Central memory CD8-positive, alpha-beta T cell (primary cell): ENCODE results near the gene OR4D1.
A peak's percentile ranks its signal among the peaks of the same experiment; 100 is the strongest.

Experiments
- ATAC-seq: fragments of 150-1000 bp; cut with Tn5 transposase; replicated peaks from 2 replicates; pipeline ENCODE4 v1.10.0; 2022; ENCODE audit warnings: mild to moderate bottlenecking, moderate FRiP score, moderate number of reproducible peaks; ENCODE audit not compliant: poor library complexity, severe bottlenecking; ENCODE audit errors: extremely low read depth
- DNase-seq, 2 donors: peaks; one replicate each; pipeline ENCODE4 v3.0.0; 2021; ENCODE audit warnings: low spot score in 2 of 2
- H3K27ac Mint-ChIP-seq: one replicate; pipeline ENCODE4 v1.8.0; 2022; ENCODE audit warnings: low read depth, mild to moderate bottlenecking, moderate library complexity, mixed read lengths
- H3K27me3 Mint-ChIP-seq: one replicate; pipeline ENCODE4 v1.8.0; 2022; ENCODE audit warnings: mixed read lengths
- H3K36me3 Mint-ChIP-seq: one replicate; pipeline ENCODE4 v1.8.0; 2022; ENCODE audit warnings: mild to moderate bottlenecking, moderate library complexity, mixed read lengths; ENCODE audit not compliant: insufficient read depth
- H3K4me1 Mint-ChIP-seq: one replicate; pipeline ENCODE4 v1.8.0; 2022; ENCODE audit warnings: mixed read lengths
- H3K4me3 Mint-ChIP-seq: one replicate; pipeline ENCODE4 v1.8.0; 2022; ENCODE audit warnings: mild to moderate bottlenecking, moderate library complexity, mixed read lengths
- H3K9me3 Mint-ChIP-seq: one replicate; pipeline ENCODE4 v1.8.0; 2022; ENCODE audit warnings: mixed read lengths

Gene OR4D1

DNA sequence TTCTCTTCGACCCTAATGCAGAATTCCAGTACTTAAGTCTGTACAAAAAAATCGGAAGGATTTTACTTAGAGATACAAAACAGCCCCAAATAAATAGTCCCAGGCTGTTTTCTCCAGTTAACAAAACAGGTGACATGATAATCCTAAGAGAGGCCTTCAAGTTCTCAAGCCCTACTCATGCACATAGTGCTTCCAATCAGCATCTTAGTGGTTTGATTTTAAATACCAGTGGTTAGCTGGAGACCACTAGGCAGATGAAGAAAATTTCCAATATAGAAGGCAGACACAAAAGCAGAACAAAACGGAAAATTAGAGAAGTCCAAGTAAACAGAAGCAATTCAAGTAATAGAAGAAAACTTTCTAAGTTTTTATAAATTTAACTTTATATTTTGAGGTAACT is 13.4 kb downstream of the OR4D1 start:
- Mint-ChIP-seq H3K27ac (no peak overlapping the region), H3K9me3 (peaks cover 5% of the 10 kb centered on the region), H3K4me3 (no peak overlapping the region), H3K4me1 (peaks cover 28% of the 10 kb centered on the region), H3K27me3 (no peaks in the 10 kb centered on the region), H3K36me3 (peaks cover 1% of the 10 kb centered on the region)
- no peak for DNase-seq
- ATAC-seq = no peak

DNA sequence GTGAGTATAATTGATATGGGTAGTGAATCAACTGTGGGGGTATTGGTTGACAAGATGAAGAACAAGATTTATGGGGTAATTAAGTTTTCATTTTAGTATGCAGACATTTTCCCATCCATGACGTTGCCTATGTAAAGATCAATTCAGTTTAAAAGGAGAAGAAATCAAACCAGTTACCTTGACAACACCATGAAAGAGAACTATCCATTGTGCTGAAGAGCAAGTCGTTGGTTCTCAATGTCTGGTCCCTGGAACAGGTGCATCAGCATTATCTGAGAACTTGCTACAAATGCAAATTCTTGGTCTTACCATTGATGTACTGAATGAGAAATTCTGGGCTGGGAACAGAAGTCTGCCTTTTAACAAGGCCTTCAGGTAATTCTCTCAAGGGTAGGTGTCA is 17.8 kb downstream of the OR4D1 start:
- Mint-ChIP-seq H3K36me3 (peaks cover 1% of the 10 kb centered on the region), H3K27ac (no peak overlapping the region), H3K27me3 (no peaks in the 10 kb centered on the region), H3K4me3 (no peak overlapping the region), H3K9me3 (no peaks in the 10 kb centered on the region), H3K4me1 (peaks cover 51% of the 10 kb centered on the region)
- DNase-seq (no peak), ATAC-seq (no peak)

- peaks cover 1% of the 10 kb centered on the region for H3K36me3 Mint-ChIP-seq
- no peaks in the 10 kb centered on the region for H3K27me3 Mint-ChIP-seq
- H3K4me1 Mint-ChIP-seq = peaks cover 57% of the 10 kb centered on the region
- peak within 1 kb of the TSS; percentile 74 for H3K27ac Mint-ChIP-seq
- DNase-seq (no peak), ATAC-seq (no peak)
- no peak within 1 kb of the TSS for H3K4me3 Mint-ChIP-seq
- H3K9me3 Mint-ChIP-seq = no peaks in the 10 kb centered on the region
Observed at GRCh38 chr17:58166682-58167081, 18.5 kb downstream of the OR4D1 start, which contains the start of gene OR4D2. TSS of gene OR4D2 (plus strand) at chr17:58166982. CDS start at chr17:58169656, 2,674 bp downstream.

GRCh38 chr17:58170622-58171021 is 22.4 kb downstream of the OR4D1 start:
- Mint-ChIP-seq H3K4me1 (peaks cover 59% of the 10 kb centered on the region), H3K27ac (peak overlapping the region; percentile 83), H3K4me3 (peak overlapping the region; percentile 70), H3K9me3 (no peaks in the 10 kb centered on the region), H3K36me3 (no peaks in the 10 kb centered on the region), H3K27me3 (no peaks in the 10 kb centered on the region)
- DNase-seq (no peak), ATAC-seq (no peak)

DNA sequence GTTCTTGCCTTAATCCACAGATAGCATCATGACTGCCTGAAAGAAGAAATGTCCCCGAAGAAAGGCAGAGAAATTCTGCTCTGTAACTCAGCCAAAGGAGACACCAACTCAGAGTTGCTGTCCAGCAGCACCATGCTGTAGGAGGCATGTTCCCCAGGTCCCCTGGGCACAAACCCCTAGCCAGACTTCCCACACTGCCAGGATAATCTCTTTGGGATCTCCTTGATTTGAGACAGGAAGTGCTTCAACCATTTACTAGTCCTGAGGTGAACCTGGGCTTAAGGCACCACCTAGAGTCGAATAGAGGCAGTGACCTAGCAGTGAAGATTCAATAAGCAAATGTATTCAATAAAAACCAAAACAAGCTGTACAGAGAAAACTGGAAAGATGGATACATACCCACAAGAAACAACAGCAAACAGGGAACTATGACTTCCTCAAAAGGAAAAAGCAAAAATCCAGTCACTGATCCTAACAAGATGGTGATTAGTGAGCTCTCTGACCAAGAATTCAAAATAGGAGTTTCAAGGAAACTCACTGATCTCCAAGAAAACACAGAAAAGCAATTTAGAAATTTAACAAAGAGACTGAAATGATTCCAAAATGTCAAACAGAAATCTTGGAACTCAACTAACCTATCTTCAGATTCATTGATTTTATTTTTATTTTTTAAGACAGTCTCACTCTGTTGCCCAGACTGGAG is 24.3 kb downstream of the OR4D1 start:
- ATAC-seq = peak; percentile 65
- Mint-ChIP-seq H3K9me3 (no peaks in the 10 kb centered on the region), H3K4me3 (peak overlapping the region; percentile 43), H3K27me3 (peaks cover 11% of the 10 kb centered on the region), H3K36me3 (no peaks in the 10 kb centered on the region), H3K4me1 (peaks cover 46% of the 10 kb centered on the region), H3K27ac (peak overlapping the region; percentile 42)
- DNase-seq = peak in 1 of 2 donors; percentile 44

GRCh38 chr17:58174871-58175270 is 26.7 kb downstream of the OR4D1 start:
- no peak for DNase-seq
- Mint-ChIP-seq H3K4me1 (peaks cover 28% of the 10 kb centered on the region), H3K4me3 (no peak overlapping the region), H3K27me3 (peaks cover 11% of the 10 kb centered on the region), H3K27ac (no peak overlapping the region), H3K9me3 (no peaks in the 10 kb centered on the region), H3K36me3 (peaks cover 3% of the 10 kb centered on the region)
- no peak for ATAC-seq

DNA sequence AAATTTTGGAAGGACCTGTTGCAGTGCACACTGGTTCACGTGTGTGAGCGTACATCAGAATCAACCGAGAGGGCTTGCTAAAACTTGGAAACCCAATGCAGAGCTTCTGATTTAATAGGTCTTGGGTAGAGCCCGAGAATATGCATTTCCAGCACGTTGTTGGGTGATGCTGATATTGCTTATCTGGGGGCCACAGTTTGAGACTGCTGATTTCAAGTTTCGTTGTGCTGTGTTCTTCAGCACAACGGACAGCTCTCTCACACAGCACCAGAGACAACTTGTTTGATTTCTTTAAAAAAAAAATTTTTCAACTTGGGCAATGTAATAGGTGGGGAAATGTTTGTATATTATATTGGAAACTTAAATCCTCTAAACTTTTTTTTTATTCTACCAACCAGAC is 28.0 kb downstream of the OR4D1 start:
- Mint-ChIP-seq H3K9me3 (no peaks in the 10 kb centered on the region), H3K36me3 (peaks cover 3% of the 10 kb centered on the region), H3K4me1 (peaks cover 16% of the 10 kb centered on the region), H3K4me3 (no peak overlapping the region), H3K27me3 (peaks cover 11% of the 10 kb centered on the region), H3K27ac (no peak overlapping the region)
- ATAC-seq = no peak
- no peak for DNase-seq

DNA sequence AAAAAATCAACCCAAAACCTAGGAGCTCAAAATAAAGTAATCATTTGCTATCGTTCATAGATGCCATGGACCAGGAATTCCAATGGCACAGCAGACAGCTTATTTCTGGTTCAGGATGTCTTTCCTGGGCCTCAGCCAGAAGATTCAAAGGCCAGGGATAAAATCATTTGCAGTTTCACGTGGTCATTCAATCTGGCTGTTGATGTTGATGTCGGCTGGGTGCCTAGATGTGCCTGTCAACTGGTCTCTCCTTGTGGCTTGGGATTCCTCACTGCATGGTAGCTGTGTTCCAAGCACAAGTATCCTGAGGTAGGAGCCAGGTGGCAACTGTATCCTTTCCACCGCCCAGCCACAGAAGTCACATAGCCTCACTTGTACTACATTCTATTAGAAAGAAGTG is 33.6 kb downstream of the OR4D1 start:
- Mint-ChIP-seq H3K36me3 (peaks cover 3% of the 10 kb centered on the region), H3K4me3 (no peak overlapping the region), H3K27me3 (peaks cover 7% of the 10 kb centered on the region), H3K27ac (no peak overlapping the region), H3K4me1 (peaks cover 6% of the 10 kb centered on the region), H3K9me3 (no peaks in the 10 kb centered on the region)
- ATAC-seq = no peak
- no peak for DNase-seq

DNA sequence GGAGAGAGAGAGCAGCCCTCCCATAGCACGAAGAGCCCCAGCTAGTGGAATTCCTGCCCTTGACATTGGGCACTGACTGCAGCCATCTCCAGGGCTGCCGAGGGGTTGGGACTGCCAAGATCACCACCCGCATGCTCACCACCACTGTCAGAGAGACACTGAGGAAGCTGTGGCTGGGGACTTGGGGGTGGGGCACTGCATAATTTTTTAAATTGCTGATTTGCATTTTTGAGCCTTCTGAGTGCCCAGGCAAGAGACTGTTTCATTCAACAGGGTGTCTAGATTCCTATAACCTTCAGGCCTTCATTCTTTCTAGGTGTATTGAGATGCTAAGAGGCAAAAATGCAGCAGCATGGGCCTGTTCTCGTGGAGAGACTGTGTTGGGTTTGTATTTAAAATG is 35.3 kb downstream of the OR4D1 start:
- DNase-seq = no peak
- peaks cover 18% of the 10 kb centered on the region for H3K27me3 Mint-ChIP-seq
- H3K27ac Mint-ChIP-seq = no peak overlapping the region
- H3K4me3 Mint-ChIP-seq = no peak overlapping the region
- peaks cover 6% of the 10 kb centered on the region for H3K4me1 Mint-ChIP-seq
- H3K36me3 Mint-ChIP-seq = peaks cover 3% of the 10 kb centered on the region
- no peak for ATAC-seq
- H3K9me3 Mint-ChIP-seq = no peaks in the 10 kb centered on the region

GRCh38 chr17:58184308-58184985 is 36.3 kb downstream of the OR4D1 start:
- Mint-ChIP-seq H3K27me3 (peaks cover 20% of the 10 kb centered on the region), H3K27ac (no peak overlapping the region), H3K36me3 (no peaks in the 10 kb centered on the region), H3K4me1 (peaks cover 6% of the 10 kb centered on the region), H3K9me3 (no peaks in the 10 kb centered on the region), H3K4me3 (no peak overlapping the region)
- no peak for DNase-seq
- no peak for ATAC-seq

DNA sequence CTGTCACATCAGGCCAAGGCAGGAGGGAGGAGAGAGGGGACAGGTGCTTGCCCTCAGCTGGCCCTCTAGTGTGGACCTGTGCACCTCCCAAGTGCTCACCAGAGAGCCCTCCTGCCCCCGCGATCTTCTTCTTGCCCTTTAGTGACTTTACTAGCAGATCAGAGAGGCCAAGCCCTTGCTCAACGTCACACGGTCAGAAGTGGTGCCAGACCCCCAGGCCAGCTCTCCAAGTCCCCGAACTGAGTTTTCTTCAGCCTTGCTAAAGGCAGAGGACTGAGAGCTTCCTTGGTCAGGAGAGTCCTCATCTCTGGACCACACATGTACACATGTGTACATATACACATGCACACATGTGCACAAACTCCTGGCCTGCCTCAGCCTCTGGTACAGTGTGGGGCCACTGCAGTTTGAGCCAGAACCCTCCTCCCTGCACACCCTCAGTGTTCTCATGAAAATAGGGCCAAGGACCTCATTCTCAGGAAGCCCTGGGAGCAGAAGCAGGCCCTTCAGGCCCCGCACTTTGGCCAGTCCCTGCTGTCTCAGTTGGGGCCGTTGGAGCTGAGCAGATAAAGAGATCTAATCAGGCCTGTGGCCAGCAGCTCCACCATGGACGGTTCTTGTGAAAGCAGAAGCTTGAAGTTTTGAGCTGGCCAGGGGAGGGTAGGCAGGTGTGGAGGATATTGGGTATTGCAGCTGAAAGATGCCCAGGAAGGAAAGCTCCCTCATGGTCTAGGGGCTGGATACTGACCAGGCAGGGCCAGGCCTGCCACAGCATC is 37.0 kb downstream of the OR4D1 start:
- no peaks in the 10 kb centered on the region for H3K36me3 Mint-ChIP-seq
- H3K4me1 Mint-ChIP-seq = peaks cover 6% of the 10 kb centered on the region
- DNase-seq (no peak), ATAC-seq (no peak)
- no peaks in the 10 kb centered on the region for H3K9me3 Mint-ChIP-seq
- no peak overlapping the region for H3K4me3 Mint-ChIP-seq
- H3K27me3 Mint-ChIP-seq = peaks cover 28% of the 10 kb centered on the region
- no peak overlapping the region for H3K27ac Mint-ChIP-seq

DNA sequence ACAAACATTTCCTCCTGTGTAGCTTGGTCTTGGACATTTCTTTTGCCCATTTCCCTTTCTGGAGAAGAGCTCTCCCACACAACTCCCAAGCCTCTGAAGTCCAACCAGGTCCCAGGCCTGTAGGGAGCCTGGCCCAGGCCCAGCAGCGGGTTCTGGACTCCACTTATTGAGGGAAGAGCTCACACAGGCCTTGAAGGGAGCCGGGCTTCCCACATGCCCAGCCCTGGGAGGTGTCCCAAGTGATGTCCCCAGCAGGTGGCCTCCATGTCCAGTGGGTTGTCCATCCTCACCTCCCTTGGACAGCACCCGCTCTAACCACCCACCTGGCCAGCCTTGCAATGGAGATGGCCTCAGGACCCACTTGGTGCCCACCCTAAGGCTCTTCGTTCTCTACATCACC is 38.4 kb downstream of the OR4D1 start:
- no peak overlapping the region for H3K4me3 Mint-ChIP-seq
- peaks cover 41% of the 10 kb centered on the region for H3K27me3 Mint-ChIP-seq
- H3K36me3 Mint-ChIP-seq = no peaks in the 10 kb centered on the region
- H3K9me3 Mint-ChIP-seq = no peaks in the 10 kb centered on the region
- ATAC-seq = no peak
- H3K27ac Mint-ChIP-seq = no peak overlapping the region
- H3K4me1 Mint-ChIP-seq = peaks cover 10% of the 10 kb centered on the region
- no peak for DNase-seq
